Measurements from ENCODE around the gene GRIA1.

- TF ChIP-seq YY1 (IDR thresholded peaks at IDR 0.05; ENCODE audit: insufficient read depth, insufficient read length): no peak
- no peak for TF ChIP-seq ZNF274 (IDR thresholded peaks at IDR 0.05; ENCODE audit: low read depth, low read length)
- no peak for TF ChIP-seq SUZ12 (IDR thresholded peaks at IDR 0.05; ENCODE audit: extremely low read depth, insufficient read depth, insufficient read length)
Measured at GRCh38 chr5:153749960-153750359, 259.5 kb downstream of the GRIA1 start.
